Stimulated activated CD8-positive, alpha-beta memory T cell treated with anti-CD3 and anti-CD28 coated beads, Interleukin-7, amount 100 ng/mL, for 1 hour (primary cell): ENCODE measurements around the gene MAB21L4.
"Not testable (repeated sequence)": the region's sequence is repeated elsewhere in the genome, so short reads cannot be mapped to it uniquely, and the experiment has no call there.

Experiments used
- DNase-seq, 2 donors: peaks; one replicate each; pipeline ENCODE4 v3.0.0-alpha.2; 2020; ENCODE audit warnings: low read depth in 2 of 2

The MAB21L4 gene

GRCh38 chr2:240858871-240859270, 37.1 kb downstream of the MAB21L4 start:
- DNase-seq = no peak

DNA sequence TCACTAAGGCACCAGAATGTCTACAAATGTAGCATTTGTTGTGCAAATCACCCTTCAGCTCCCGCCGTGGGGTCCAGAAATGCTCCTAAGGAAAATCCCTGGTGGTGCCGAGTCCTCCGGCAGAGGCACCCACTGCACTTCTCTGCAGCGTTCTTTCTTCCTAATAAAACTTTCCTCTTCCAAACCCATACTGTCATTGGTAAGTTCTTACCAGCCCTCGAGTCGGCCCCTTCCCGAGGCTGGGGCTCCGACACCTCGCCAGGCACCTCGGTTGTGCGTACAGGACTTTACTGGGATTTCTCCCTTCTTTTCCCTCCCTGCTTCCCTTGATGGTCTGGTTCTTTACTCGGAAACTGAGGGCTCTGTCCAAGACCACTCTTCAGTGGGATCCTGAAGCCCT, 37.6 kb downstream of the MAB21L4 start:
- no peak for DNase-seq

DNA sequence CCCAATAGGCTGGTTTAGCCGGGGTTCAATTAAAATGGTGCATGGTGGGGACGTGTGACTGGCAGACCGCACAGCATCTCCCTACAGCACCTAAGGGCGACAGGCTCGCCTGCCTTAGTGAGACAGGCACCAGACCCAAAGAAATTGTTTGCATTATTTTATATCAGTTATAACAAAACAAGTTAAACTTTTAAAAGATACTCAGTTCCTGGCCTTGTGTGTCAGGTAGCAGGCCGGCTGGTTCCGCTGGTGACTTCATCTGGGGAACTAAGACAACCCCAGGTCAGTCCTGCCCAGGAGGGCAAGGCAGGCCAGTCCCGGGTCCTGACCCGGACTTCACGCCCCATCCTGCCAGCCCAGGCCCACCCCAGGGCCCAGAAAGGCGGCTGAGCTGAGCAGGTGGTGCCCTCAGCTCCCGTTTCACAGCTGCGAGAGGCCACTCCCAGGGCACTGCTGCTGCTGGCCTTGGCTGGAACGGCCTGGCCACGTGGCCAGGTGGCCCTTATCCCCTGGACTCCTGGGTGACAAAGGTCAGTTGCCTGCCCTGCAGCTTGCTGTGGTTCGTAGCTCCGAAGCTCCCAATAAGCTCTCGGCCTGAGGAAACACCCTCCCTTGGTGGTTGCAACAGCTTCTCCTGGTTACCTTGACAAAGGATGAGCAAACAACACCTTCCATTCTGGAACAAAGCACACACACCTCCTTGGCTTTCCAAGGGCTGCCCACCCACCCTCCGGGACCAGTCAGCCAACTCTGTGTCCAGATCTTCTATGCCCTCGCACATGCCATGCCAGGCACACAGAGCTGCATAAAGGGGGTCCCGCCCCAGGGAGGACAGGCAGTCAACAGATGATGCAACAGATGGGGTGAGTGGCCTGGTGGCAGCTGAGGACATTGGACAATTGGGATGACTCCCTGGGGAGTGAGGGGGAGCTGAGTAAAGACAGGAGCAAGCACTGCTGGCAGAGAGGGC, 38.6 kb downstream of the MAB21L4 start:
- no peak for DNase-seq

DNA sequence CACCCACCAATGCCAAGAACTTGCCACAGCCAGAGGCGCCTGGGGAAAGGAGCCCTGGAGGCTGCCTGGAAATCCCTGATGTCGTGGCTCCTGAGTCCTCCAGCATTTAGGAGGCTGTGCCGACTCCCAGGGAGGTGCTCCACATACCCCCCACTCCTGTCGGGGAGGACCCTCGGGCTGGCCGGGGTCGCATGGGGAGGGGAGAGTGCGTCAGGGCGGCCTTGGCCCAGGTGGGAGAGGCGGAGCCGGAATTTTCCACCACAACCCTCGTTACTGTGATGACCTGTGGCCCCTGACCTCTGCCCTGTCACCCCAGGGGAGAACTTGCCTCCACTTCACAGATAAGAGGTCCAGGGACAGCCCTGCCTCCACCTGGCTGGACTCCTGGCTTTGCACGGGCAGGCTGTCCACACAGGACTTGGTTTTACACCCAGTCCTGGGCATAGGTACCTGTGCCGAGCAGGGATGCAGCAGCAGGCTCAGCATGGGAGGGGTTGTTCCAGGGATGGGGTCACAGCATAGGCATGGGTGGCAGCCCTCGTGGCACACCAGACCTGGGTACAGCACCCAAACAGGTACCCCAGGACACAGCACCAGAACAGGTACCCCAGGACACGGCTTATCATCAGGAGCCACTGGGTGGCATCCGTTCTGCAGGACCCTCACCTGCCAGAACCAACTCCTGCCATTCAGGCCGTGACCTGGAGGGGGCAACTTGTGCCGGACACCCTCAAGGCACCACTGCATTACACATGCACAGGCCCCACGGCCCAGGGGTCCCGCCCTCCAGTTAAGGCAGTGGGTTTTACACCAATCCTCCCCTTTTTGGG, 39.6 kb downstream of the MAB21L4 start:
- no peak for DNase-seq

DNA sequence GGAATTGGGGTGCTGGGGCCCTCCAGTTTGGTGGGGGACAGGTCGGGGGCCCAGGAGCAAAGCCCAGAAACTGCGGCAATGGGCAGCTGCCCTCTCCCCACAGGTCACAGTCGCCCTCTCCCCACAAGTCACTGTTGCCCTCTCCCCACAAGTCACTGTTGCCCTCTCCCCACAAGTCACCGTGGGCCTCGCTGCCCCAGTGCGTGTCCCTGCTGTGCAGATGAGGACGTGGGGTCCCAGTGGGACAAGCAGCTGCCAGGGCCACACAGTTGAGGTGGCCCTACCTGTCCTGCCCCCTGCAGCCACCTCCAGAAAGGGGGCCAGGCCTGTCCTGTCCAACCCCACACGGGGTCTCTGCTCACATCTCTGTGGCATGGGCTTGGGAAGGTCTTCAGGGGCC, 40.3 kb downstream of the MAB21L4 start:
- DNase-seq = no peak

DNA sequence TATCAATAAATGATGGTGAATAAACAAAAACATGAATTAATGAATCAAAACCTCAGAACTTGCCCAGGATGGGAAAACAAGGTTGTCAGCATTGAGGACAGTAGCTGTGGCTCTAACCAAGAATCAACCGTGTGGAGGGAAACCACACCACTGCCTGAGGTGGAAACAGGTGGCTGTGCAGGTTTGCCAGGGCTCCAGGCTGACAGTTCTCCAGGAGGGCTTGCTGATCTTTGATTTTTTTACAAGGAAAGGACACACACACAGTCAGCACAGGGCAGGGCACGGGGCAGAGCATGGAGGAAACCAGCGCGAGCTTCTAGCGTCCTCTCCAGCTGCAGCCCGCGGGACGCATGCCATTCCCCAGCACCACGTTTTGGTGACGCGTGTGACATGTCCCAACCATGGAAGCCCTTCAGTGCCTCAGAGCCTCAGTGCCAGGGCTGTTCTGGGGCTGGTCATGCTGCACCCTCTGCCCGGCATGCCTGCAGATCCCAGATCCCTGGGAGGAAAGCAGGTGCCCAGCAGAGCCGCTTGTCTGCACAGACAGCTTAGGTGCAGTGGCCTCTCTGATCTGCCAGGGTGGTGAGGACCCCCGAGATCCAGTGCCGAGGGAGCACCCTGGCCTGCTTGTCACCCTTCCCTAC, 43.2 kb downstream of the MAB21L4 start:
- no peak for DNase-seq

DNA sequence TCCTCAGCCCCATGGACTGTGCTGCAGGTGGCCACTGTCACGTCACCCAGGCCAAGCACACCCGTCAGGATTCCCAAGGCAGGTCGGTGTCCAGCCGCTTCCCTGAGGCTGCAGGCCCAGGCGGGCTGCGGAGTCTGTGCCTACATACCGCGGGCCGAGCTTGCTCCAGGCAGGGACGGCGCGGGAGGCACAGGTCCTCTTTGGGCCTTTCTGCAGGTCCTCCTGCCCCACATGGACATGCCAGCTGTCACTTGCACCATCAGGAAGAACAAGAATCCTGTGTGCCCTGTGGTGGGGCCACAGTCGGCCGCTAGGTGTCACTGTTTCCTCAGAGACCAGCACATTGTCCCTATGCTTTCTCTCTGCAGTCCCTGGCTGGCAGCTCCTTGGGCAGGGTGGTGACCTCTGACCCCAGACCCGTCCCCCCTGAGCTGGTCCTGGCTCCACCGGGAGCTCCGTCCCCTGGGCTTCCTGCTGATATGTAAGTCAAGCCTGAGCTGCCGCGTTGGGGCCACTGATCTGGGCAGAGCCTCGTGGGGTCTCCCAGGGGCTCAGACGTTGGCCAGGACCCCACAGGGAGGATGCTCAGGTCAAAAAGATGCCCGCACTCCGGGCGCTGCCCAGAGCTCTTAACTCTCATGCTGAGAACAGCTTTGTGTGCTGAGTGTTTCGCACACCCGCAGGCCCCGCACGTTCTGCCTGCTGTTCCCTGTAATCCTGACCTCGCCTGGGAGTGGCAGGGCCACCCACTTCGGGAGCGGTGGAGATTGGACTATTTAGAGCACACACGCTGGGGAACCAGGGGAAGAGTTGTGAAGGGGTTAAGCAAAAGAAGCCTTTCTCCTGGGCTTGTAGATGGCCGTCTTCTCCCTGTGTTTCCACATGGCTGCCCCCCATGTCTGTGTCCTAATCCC, 44.6 kb downstream of the MAB21L4 start:
- DNase-seq = peak; percentile 62 to 77

GRCh38 chr2:240850756-240851077, 45.2 kb downstream of the MAB21L4 start:
- DNase-seq = no peak

DNA sequence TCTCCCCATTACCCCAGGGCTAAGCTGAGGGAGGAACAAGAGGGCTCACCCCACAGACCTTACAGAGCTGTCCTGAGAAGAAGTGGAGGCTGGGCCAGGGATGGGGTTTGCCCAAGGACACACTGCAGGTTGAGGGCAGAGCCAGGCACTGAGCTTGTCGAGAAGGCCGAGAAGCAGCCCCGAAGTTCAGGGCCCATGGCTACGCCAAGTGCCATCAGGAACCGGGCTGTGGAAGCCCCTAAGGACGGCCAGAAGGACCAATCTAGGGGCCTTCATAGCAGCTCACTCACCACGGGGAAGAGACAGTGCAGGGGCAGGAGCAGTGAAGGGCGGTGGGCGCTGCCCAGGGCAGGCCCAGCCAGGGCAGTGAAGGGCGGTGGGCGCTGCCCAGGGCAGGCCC, 45.9 kb downstream of the MAB21L4 start:
- DNase-seq = no peak

GRCh38 chr2:240848900-240849680, 46.9 kb downstream of the MAB21L4 start:
- no peak for DNase-seq

DNA sequence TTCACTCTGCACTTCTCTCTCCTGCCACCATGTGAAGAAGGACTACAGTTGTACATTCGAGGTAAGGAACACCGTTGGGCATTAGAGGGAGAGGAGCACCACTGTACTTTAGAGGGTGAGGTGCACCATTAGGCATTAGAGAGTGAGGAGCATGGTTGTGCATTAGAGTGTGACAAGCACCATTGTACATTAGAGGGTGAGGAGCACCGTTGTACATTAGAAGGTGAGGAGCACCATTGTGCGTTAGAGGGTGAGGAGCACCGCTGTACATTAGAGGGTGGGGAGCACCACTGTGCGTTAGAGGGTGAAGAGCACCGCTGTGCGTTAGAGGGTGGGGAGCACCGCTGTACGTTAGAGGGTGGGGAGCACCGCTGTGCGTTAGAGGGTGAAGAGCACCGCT, 48.1 kb downstream of the MAB21L4 start:
- DNase-seq = no peak

GRCh38 chr2:240846873-240847595, 48.9 kb downstream of the MAB21L4 start:
- no peak for DNase-seq

DNA sequence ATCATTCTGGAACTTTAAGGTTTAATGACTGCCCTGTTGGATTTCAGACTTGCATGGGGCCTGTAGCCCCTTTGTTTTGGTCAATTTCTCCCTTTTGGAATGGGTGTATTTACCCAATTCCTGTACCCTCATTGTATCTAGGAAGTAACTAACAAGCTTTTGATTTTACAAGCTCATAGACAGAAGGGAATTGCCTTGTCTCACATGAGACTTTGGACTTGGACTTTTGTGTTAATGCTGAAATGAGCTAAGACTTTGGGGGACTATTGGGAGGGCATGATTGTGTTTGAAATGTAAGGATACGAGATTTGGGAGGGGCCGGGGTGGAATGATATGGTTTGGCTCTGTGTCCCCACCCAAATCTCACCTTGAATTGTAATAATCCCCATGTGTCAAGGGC, 49.6 kb downstream of the MAB21L4 start:
- DNase-seq = not testable (repeated sequence)

DNA sequence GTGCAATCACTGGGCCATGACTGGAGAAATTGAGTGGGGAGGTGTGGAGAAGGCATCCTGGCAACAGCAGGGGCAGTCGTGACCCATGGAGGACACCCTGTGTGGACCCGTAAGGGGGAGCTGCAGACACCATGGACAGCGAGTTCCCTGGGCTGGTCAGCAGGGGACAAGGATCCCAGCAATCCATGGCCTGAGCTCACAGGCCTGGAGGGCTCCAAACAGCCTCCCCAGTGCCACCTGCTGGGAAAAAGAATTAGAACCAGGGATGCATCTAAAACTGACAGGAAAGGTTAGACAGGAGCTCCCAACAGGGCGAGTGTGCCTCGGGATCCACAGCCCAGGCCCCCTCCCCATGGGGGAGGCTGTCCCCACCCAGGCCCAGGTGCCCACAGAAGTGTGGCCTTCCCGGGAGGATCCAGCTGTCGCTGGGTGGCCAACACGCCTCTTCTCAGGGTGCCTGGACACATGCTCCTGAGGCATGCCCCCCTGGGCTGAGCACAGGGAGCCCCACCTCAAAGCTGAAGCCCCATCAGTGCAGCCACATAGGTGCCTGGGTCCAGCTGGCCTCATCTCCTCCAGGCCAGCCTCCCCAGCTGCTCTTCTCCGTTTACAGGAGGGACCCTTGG, 55.4 kb downstream of the MAB21L4 start:
- no peak for DNase-seq

DNA sequence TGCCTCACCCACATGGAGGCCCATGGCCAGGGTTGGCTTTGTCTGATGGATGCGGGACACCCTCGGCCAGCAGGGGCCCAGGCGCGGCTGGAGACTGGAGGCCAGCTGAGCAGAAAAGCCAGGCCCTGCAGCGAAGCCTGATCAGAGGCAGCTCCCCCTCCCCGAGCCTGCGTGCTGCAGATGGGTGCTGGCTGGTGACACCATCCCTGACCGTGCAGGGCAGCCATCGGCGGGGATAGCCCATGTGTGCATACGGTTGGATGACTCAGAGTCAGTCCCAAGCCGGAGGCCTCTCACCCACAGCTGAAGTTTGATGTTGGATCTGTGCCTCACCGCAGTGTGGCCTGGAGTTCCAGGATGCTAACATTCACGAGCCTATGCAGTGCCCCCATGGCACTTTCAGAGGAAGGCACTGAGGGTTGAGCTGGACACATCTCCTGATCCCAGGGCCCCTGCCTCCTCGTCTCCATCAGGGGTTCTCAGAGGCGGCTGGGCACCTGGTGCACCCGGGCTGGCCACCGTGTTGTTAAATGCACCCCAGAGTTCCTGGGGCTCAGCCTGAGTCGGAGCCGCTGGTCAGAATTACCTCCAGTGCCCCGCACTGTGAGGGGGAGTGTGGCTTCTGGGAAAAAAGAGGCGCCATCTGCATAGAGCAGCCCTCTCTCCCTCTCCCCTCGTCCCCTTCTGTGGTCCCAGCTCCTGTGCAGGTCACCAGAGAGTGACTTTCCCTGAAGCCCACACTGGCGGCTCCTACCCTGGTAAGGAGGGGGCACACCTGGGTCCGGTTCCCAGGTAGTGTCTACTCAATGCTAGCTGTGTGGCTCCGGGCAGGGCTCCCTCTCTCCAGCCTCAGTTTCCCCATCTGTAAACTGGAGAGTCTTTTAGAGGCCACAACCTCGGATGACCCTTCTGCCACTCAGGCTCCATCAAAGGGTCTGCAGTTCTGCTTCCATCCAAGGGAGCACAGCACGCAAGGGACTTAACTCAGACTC, 56.5 kb downstream of the MAB21L4 start:
- no peak for DNase-seq

DNA sequence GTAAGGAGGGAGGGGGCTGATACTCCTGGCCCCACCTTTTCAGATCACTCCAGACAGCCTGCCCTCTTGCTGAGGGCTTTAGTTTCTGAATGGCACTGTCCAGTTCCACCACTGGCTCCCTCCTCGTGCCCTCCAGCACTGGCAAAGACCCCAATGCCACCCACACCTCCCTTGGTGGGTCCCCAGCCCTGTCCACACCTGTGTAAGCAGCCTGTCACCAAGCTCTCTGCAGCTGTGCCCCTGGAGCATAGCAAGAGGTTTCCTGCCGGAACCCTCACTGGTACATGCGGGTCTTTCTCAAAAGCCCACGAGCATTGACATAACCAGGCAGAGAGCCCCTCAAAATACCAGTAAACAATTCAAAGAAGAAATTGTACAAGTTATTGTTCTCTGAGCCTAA, 58.3 kb downstream of the MAB21L4 start:
- DNase-seq = no peak

GRCh38 chr2:240836781-240837467, 59.0 kb downstream of the MAB21L4 start:
- no peak for DNase-seq
